ENCODE data around the gene STXBP4.

STXBP4 gene

GRCh38 chr17:55121268-55121667 lies 152.7 kb downstream of the STXBP4 start:
- DNase-seq (ENCODE audit: low read depth), result no peak

DNA sequence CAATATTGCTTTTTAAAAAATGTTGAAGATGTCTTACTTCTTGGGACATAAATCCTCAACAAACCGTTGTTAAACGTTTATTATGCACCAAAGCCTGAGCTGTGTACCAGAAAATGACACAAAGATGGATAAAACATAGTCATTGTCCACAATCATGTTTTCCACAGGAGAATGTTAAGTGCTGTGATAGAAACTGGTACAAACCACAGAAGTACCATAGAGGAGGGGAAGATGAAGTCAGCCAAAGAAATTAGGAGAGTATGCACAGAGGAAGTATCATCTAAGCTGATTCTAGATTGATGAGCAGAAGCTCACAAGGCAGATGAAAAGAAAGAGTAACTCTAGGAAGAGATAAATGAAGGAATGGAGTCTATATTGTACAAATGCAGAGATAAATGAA lies 153.5 kb downstream of the STXBP4 start:
- no peak for DNase-seq (ENCODE audit: low read depth)

GRCh38 chr17:55124730-55125360 lies 156.3 kb downstream of the STXBP4 start:
- no peak for DNase-seq (ENCODE audit: low read depth)

DNA sequence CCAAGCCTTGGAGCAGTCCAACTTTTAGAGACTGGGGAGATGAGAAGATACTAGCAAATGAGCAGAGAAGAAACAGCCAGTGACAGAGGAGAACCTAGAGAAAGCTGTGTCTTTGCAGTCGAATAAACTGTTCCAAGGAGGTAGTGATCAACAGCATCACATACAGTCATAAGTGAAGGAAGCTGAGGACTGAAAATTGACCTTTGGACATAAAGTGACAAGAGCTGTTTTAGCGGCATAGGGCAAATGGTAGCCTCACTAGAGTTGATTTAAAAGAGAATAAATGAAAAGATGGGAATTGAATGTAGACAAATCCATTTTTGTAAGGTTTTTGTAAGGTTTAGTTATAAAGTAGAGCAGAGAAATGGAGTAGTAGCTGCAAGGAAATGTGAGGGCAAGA lies 165.0 kb downstream of the STXBP4 start:
- no peak for DNase-seq (ENCODE audit: low read depth)

DNA sequence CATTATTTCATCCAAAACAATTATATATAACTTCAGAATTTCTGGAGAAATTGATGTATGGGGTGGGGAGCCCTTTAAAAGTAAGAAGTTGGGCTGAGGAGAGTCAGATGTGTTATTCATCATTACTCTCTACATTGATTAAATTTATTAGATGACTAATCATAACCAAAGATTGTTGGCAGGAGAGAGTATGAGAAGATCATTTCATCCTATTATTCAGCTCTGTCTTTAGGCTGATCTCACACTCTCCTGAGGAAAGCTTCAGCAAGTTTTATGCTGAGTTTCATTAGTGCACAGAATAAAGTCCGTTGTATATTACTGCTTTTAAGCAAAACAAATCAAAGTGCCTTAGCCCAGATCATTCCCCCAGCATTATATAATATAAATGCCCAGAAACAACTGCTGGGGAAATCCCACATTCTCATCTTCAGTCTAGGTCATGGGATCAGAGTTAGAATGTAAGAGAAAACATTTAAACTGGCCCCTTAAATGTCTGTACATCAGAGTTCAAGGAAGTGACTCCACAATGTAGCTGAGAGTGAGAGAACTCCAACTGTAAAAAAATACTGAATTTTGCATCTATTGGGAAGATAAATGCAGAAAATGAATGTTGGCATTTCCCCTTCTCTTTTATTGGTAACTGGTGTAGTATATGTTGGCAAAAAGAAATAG lies 166.1 kb downstream of the STXBP4 start:
- no peak for DNase-seq (ENCODE audit: low read depth)

DNA sequence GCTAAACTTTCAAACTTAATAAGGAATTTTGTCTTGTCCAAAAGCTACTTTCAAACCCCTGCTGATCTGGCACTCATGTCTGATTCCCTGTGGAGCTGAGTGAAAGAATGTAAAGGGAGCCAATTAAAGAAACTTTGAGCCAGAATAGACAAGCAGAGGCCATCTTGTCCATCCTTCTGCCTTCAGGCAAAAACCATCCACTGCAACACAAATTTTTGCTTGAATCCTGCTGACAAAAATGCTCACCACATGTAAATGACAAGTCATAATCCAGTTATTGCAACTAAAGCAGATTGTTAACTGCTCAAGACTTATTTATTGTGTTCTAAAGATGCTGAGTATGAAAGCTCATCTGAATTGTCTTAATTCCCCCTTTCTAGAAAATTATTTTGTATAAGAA lies 172.2 kb downstream of the STXBP4 start:
- no peak for DNase-seq (ENCODE audit: low read depth)

DNA sequence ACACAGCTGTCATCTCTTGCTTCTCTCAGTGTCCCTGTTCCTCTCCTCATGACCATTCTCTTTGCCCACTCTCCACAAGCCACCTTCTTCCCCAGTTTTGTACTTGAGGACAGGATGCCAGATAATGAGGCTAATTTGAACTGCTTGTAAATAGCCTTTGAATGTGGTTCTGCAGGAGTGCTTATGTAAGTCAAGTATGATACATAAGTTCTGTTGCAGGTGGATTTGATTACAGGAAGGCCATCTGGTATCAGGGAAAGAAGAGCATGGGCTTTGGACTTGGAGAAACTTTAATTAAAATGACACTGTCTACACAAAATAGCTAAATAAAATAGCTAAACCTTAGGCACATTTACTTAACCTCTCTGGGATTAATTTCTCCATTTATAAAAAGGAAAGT lies 176.0 kb downstream of the STXBP4 start:
- no peak for DNase-seq (ENCODE audit: low read depth)

DNA sequence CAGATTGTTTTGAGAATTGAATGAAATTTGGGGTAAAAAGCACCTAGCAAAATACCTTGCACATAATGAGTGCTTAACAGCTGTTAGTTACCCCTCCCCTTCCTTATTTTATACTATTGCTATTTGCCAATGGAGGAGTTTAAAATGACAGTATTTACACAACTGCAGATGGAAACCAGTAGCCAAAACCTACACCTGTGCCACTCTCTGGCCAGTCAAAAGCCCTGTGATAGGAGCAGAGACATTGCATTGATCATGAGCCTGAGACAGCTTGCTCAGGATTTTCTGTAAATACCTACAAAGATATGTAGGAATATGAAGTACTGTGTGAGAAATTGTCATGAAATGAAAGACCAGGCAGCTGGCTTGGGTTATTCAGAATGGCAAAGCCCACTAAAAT lies 180.9 kb downstream of the STXBP4 start:
- no peak for DNase-seq (ENCODE audit: low read depth)

DNA sequence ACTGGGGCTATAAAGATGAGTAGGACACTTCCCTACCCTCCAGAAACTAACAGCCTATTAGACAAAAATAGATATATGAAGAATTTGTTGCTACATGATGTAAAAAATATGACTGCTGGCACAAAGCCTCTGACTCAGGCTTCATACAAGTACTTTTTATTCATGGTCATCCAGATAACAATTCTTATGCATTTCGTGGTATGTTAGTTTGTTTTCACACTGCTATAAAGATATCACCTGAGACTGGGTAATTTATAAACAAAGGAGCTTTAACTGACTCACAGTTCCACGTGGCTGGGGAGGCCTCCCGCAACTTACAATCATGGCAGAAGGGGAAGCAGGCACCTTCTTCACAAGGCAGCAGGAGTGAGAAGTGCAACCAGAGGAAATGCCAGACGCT lies 183.7 kb downstream of the STXBP4 start:
- DNase-seq (ENCODE audit: low read depth), result no peak

DNA sequence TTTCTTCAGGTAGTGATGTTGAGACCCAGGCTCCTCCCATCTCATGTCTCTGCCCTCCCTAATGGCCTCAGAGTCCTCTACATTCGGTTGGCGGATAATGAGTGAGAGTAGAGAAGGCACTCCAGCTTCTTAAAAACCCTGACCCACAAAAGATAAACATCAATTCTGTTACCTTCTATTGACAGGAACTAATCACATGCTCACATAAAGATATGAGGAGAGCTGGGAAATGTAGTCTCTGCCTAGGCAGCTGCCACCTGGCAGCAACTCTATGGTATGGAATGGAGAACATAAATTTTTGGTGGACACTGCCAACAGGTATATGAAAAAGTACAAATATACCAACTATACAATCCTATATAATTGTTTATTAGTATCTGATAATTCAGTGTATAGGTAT lies 185.5 kb downstream of the STXBP4 start:
- DNase-seq (ENCODE audit: low read depth), result no peak

GRCh38 chr17:55155856-55156560 lies 187.4 kb downstream of the STXBP4 start:
- DNase-seq (ENCODE audit: low read depth), result no peak

DNA sequence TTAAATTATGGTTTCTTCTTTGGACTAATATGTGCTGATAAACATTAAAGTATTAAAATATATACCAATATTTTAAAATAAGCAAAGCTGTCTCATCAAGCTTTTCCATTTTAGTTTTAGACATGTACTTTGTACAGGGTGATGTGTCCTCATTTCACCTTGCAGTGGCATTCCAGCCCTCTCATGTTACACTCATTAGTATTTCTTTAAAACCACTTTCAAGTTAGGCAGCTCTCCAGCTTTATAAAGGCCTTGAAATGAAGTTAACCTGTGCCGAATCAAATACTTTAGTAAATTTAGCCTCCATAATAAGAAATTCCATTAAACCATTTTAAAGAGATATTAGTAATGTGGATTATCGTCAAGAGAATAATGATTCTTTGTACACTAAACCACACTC lies 188.6 kb downstream of the STXBP4 start:
- DNase-seq (ENCODE audit: low read depth), result no peak

DNA sequence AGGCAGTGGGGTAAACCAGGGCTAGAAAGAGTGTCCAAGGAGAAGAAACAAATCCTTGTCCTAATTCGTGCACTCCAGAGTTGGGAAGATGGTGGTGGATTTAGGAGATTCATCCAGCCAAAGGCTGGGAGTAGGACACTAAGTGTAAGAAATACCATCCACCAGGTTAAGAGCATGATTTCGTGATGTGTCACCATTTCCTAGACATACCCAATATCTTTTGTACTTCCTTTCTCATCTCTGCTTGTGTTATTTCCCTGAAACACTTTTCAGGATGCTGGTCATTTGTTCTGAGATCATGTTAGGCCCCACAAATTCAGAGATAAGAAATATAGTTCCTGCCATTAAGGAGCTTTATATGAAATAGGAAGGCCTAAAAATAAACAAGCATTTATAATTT lies 189.9 kb downstream of the STXBP4 start:
- peak; percentile 10 for DNase-seq (ENCODE audit: low read depth)

DNA sequence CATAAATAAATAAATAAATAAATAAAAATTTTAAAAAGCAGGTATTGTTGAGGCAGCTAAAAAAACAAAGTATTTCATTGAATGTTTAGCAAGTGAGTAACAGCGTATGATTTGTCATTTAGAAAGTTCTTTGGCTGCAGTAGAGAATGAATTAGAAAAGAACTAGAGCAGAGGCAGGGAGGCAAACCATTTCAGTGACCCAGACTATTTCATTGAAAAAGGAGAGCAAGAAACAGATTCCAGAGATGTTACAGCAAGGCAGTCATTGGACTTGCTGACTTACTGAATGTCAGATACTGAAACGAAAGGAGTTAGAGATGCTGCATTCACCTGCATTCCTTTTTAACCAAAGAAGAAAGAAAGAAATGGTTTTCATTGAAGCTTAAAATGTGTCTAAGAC lies 190.7 kb downstream of the STXBP4 start:
- DNase-seq (ENCODE audit: low read depth), result no peak

DNA sequence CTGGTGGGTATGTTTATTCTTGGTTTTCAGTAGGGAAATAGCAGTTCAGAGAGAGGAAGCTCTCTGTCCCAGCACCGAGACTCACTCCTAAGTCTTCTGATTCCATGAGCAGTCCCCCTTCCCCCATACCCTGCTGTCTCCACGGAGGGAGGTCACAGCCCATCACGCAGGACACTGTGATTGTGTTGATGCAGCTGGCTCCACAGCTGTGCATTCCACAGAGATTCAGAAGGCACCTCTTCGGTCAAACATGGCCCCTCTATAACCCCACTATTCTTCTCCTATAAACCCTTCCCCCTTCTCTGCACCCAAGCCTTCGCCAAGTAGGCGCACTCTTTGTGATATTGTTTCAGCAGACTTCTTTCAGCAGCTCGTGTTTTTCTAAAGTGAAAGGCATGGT lies 191.9 kb downstream of the STXBP4 start:
- DNase-seq (ENCODE audit: low read depth), result no peak

DNA sequence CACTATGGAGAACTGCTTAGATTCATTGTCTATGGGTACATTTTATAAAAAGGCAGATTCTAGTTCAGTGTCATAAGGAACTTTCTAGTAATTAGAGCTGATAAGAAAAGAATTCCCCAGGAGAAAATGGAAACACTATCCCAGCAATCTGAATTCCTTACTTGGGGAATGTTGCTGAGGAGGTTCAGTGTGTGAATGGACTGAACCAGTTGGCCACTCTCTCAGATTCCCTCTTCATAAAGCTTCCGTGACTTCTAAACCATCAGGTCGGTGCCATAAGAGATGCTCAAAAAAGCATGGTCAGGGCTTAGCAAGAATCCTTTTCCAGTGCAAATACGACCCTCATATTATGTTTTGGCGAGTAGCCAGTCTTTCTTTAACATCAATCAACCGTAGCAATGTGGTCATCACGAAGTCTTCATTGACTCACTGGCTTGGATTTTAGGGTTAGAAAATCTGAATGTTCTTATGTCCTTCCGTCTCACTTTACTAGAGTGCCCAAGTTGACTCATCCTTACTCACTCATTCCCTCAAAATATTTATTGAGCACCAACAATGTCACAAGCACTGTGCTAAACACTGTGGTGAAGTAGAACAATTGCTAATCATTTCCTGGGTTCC lies 193.5 kb downstream of the STXBP4 start:
- DNase-seq (ENCODE audit: low read depth), result peak; percentile 80

DNA sequence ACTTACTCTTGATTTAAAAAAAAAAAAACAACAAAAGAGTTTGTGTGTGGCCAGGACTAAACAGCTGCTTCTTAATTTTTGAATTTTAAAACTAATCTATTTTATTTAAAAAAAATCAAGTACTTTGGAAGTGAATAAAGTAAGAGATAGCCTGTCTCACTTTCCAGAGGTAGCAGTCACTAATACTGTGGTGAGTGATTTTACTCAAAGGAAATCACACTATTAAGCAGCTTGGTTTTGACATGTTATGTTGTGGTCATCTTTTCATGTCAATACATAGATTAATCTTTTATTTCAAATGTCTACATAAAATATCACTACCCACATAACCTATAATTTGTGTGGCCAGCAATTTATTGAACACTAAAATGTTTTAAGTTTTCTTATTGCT lies 194.0 kb downstream of the STXBP4 start:
- DNase-seq (ENCODE audit: low read depth), result no peak

DNA sequence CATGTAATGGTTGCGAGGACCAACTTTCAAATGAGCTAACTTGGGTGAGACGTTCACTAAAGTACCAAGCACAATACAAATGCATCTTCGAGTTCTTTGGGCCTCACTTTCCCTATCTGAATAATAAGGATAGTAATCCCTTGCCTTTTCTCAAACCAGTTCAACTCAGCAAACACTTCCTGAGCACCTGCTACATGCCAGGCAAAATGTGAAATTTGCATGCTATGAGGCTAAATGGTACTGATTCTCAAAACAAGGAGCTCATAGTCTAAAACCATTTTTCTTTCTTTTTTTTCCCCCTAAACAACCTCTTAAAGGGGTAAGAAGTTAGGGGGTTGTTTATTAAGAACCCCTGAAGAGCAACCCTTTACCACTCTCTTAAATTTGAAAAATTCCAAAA lies 194.8 kb downstream of the STXBP4 start:
- no peak for DNase-seq (ENCODE audit: low read depth)

- no peak for DNase-seq (ENCODE audit: low read depth)
Measured at GRCh38 chr17:55166506-55166905, 197.9 kb downstream of the STXBP4 start.

DNA sequence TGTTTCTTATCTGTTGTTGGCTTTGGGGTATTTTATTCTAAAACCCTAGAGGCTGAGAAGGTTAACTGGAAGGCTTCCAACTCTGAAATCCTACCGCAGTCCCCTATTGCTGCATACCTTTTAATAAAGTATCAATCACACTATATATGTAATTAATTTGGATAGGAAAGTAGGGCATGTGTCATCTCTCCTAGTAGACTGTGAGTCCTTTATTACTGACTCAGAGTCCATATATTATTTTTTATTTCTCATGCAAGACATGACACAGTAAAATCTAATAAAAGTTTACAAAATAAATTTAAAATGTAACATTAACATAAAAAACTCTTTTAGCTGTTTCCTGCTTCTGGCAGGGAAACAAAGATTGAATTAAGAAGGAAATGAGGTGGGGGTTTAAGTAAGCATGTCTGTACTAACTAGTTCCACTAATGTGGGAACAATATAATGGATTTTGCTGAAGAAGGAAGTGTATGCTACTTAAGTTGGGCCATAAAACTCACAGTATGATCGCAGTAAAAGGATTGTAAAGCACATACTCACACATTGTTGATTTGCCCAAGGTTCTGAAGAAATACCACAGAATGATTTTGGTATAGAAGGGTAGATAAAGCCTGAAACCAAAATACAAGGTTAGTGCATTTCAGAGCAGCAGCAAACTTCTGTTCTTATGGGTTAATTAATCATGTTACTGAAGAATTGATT lies 198.6 kb downstream of the STXBP4 start:
- DNase-seq (ENCODE audit: low read depth), result no peak

DNA sequence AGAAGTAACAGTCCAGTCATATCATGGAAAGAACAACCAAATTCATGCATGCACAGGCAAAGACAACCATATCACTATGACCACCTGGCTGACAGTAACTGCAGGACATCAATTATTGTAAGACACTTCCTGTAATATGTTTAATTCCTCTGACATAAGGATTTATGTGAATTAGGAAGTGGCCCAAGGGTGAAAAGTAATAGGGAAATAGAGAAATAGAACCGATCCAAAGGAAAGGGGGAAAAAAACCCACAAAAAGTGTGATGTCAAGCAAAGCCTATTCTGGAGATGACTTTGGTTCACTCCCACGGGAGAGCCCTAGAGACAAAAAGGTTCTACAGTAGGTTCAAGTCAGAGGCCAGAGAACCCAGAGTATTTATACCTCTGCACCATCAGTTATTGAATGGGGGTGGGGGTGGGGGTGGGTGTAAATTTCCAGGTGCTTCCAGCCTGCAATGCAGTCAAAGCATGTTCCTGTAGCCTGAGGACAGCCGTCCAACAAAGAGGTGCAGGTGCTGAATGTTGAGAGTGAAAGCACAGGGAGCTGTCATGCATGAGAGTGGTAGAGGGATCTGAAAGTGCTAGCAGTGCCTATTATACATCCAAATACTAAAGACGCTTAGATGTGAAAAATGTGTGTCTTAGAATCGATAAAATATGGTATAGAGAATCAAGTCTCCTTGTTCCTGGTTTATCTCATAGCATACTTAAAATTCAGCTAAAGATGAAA lies 200.6 kb downstream of the STXBP4 start:
- no peak for DNase-seq (ENCODE audit: low read depth)
